Neural crest cell (in vitro differentiated cells): ENCODE data around the gene HIPK3. TPM values are rescaled to one million over a fixed set of nuclear protein-coding genes. Genes with fewer than 3 reads are reported as not detected.
A peak's percentile ranks its signal among the peaks of the same experiment; 100 is the strongest.

ENCODE experiments used
- DNase-seq: peaks from one replicate; pipeline ENCODE4 v3.0.0; 2021; ENCODE audit warnings: low read depth, mixed read lengths, low spot score
- H3K27ac Mint-ChIP-seq: one replicate; pipeline ENCODE4 v1.8.0; 2021; ENCODE audit warnings: mild to moderate bottlenecking, mixed read lengths; ENCODE audit not compliant: unreplicated experiment
- H3K27me3 Mint-ChIP-seq: 2 replicates; pipeline ENCODE4 v1.8.0; 2021; ENCODE audit warnings: low read depth, mild to moderate bottlenecking, mixed read lengths
- H3K36me3 Mint-ChIP-seq: 2 replicates; pipeline ENCODE4 v1.8.0; 2021; ENCODE audit warnings: low read depth, mild to moderate bottlenecking, mixed read lengths
- H3K4me1 Mint-ChIP-seq: 2 replicates; pipeline ENCODE4 v1.8.0; 2021; ENCODE audit warnings: mixed read lengths
- H3K4me3 Mint-ChIP-seq: one replicate; pipeline ENCODE4 v1.8.0; 2021; ENCODE audit warnings: mild to moderate bottlenecking, mixed read lengths
- H3K9me3 Mint-ChIP-seq: 2 replicates; pipeline ENCODE4 v1.8.0; 2021; ENCODE audit warnings: mixed read lengths
- CTCF ChIP-seq: fragments of 200-600 bp; sonication (generic); conservative IDR thresholded peaks from 2 replicates; pipeline ENCODE4 v1.5.0; 2021; ENCODE audit warnings: antibody characterized with exemption, mild to moderate bottlenecking
- total RNA-seq: library from RNA; stranded (reverse); gene quantifications from 2 replicates; pipeline ENCODE4 v1.2.1, GENCODE V29; 2021

The HIPK3 gene
- total RNA-seq, 1 donor from 2014 or later, result 33.8 TPM

- Mint-ChIP-seq H3K9me3 (no peaks in the 10 kb centered on the region), H3K36me3 (peaks cover 2% of the 10 kb centered on the region), H3K27ac (no peak overlapping the region), H3K27me3 (no peaks in the 10 kb centered on the region), H3K4me1 (peaks cover 58% of the 10 kb centered on the region), H3K4me3 (peak overlapping the region; percentile 25)
- no peak for DNase-seq
- TF ChIP-seq CTCF, result no peak
Observed at GRCh38 chr11:33262011-33262645, 4.9 kb downstream of the HIPK3 start.

DNA sequence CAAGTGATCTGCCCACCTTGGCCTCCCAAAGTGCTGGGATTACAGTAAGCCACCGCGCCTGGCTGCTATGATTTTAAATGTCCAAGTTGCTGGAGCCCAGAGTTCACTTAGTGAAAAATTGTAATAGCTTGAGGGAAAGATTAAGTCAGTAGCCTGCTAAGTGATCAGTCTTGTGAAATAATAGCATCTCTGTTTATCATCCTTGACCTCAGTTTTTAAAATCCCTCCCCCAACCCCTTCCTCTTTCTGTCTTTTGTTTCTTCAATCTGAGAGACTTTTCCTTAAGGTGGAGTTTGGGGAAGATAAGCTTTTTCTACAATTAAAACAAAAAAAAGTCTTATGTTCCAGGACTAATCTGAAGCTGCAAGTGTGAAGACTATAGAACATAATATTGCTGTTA is 6.4 kb downstream of the HIPK3 start:
- H3K4me3 Mint-ChIP-seq, result peak overlapping the region; percentile 76

GRCh38 chr11:33264926-33265325 is 7.7 kb downstream of the HIPK3 start:
- no peak for TF ChIP-seq CTCF
- Mint-ChIP-seq H3K4me3 (no peak overlapping the region), H3K27ac (no peak overlapping the region), H3K36me3 (peaks cover 2% of the 10 kb centered on the region), H3K4me1 (peaks cover 44% of the 10 kb centered on the region), H3K9me3 (no peaks in the 10 kb centered on the region), H3K27me3 (no peaks in the 10 kb centered on the region)
- DNase-seq, result no peak

More for the DNA sequence above, 6.4 kb downstream of the HIPK3 start:
- no peak for TF ChIP-seq CTCF
- DNase-seq, result no peak
- Mint-ChIP-seq H3K36me3 (peaks cover 2% of the 10 kb centered on the region), H3K4me1 (peaks cover 54% of the 10 kb centered on the region), H3K9me3 (no peaks in the 10 kb centered on the region), H3K27ac (peak overlapping the region; percentile 46), H3K27me3 (no peaks in the 10 kb centered on the region)

DNA sequence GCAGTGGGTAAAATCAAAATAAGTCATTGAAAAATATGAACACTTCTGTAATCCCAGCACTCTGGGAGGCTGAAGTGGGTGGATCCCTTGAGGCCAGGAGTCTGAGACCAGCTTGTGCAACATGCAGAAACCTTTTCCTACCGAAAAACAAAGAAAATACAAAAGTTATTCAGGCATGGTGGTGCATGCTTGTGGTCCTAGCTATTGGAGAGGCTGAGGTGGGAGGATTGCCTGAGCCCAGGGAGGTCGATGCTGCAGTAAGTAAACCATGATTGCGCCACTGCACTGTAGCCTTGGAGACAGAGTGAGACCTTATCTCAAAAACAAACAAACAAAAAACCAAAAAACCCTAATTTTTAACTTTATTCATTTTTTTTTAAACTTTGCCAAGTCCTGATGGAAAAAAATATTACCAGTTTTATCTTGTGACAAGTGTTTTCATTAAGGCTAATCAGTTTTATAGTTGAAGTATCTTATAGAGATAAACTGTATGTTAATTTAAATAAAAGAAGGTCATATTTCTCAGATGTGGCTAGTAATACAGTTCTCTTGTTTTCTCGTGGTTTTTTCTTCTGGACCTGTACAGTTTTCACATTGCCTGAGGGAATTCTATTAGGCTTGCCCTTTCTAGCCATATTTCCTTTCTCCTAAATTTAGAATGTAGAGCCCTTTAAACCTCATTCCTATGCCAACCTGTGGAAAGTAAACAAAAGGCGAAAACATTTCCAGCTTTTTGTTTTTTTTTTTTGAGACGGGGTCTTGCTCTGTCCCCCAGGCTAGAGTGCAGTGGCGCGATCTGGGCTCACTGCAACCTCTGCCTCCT is 9.4 kb downstream of the HIPK3 start:
- H3K27ac Mint-ChIP-seq, result no peak overlapping the region
- no peak overlapping the region for H3K4me3 Mint-ChIP-seq
- no peak for DNase-seq
- H3K9me3 Mint-ChIP-seq, result no peaks in the 10 kb centered on the region
- H3K36me3 Mint-ChIP-seq, result no peaks in the 10 kb centered on the region
- no peaks in the 10 kb centered on the region for H3K27me3 Mint-ChIP-seq
- H3K4me1 Mint-ChIP-seq, result peaks cover 34% of the 10 kb centered on the region
- no peak for TF ChIP-seq CTCF

GRCh38 chr11:33268945-33269540 is 11.9 kb downstream of the HIPK3 start:
- no peak for DNase-seq
- no peak for TF ChIP-seq CTCF
- Mint-ChIP-seq H3K27ac (no peak overlapping the region), H3K4me3 (no peak overlapping the region), H3K36me3 (no peaks in the 10 kb centered on the region), H3K27me3 (no peaks in the 10 kb centered on the region), H3K9me3 (no peaks in the 10 kb centered on the region), H3K4me1 (peaks cover 10% of the 10 kb centered on the region)
